Glomerular endothelial cell (primary cell): Measurements from ENCODE around the gene ERBB4. TPM values are rescaled to one million over a fixed set of nuclear protein-coding genes. Genes with fewer than 3 reads are reported as not detected.

Experiments used
- DNase-seq: peaks from one replicate; pipeline ENCODE4 v3.0.0-alpha.2; 2011; ENCODE audit warnings: low read depth, low spot score; ENCODE audit errors: extremely low read depth
- total RNA-seq: library from RNA; depleted of rRNA; stranded (reverse); fragments of >200 nt; gene quantifications from 2 replicates; pipeline ENCODE4 v1.2.3, GENCODE V29; 2015

Gene ERBB4
- total RNA-seq, 1 donor from 2014 or later, result 0.18 TPM

DNA sequence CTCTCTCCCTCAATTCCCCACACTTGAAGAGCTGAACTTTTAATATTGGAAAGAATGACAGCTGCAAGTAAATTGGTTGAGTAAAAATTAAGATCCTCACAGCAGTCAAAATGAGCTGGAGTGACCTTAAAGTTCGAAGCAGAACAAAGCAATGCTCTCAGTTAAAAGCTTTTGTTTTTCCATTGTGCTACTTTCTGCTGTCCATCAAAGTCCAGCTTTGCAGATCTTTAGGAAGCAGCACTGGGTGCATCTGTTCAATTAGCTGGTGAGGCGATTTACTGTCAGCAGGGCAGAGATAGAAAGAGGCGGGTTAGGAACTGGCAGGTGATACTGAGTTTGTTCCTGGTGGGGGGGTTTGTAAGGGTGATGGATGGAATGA lies 1147.4 kb downstream of the ERBB4 start:
- DNase-seq, result no peak

DNA sequence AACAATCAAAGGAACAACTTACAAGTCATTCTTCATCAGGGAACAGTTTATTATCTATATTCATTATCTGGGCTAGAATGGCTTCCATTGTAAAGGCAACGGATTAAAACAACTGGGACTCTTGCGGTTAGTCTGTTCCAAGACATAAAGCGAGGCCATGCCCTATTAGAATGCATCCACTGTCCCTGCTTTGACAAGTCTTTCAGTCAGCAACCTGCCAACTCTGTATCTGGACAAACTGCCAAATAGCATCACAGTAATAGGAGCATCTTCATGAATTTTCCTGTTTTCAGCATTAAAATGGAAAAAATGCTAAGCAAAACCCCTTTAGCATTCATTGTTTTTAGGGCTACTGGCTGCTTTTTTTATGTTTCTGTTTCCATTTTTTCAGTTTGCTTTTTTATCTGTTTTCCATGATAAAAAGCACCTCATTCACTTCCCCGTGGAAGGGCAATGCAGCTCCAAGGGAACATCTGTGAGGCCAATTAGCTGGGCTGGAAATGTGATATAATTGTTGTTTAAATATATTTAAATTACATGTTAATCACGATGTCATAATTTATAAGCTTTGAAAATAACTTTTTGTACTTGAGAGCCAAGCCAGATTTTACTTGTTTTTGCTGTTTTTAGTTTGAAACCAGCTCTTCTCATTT lies 1147.9 kb downstream of the ERBB4 start:
- no peak for DNase-seq

DNA sequence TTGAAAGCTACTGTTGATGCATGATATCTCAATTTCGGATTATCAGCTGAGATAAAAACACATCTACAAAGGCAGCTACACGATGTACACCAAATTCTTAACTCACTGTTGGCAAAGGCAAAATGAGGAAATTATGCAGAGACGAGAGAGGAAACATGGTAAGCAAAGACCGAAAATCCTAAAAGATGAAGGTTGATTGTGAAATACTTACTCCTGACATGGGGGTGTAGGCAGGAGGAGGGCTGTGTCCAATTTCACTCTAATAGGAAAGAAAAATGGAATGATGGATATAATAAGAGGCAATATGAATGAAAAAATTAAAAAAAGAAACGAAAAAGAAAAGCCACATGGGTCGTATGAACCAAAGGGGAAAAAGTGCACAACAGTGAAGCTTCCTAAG lies 1150.9 kb downstream of the ERBB4 start:
- no peak for DNase-seq

DNA sequence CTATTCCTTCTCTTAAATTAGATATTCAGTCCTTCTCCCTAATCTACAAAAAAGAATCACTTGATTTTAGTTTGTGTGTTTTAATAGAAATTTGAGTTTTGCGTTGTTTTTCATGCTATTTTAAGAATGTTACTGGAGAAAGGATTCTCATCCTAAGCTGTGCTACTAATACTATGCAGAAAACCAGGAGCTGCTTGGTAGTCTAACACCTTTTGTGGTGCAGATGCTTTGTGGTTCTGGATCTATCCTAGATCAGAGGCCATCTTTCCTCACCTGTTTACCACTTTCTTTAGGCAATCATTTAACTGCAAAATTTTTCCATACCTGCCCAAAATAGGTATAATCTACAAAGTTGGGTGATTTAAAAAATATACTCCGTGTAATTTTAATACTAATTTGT lies 1158.6 kb downstream of the ERBB4 start:
- DNase-seq, result no peak

DNA sequence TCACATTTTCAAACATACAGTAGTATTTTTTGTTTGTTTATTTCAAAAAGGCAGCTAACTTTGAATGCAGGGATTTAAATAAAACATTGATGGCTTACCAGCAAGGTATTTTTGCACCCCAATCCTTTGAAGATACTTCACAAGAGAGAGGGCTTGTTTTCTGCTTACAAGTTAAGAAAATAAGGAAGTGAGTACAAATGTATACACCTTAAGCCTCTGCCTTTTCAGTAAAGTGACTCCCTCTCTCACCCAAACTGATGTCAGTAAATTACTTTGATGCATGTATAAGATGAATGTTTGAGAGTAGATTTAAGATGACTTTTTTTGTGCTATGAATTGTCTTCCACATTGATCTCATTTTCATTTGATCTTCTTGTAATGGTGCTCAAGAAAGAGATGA lies 1162.2 kb downstream of the ERBB4 start:
- DNase-seq, result no peak

DNA sequence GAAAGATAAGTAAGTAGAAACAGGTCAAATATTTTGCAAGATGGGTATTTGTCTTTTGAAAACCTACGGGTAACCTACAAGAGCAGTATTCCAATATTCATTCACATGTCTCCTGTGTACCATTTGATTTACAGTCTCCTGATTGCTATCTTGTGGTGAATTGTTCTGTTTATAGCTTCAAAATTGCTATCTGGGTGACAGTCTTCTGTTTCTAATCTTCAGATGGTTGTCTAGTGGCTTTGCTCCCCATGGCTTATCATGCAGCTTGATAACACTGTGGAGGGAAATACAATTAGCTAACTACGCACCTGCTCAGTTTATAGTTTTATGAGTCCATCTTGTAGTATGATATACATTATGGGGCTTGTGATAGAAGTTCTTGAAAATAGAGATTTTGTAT lies 1165.4 kb downstream of the ERBB4 start:
- no peak for DNase-seq

DNA sequence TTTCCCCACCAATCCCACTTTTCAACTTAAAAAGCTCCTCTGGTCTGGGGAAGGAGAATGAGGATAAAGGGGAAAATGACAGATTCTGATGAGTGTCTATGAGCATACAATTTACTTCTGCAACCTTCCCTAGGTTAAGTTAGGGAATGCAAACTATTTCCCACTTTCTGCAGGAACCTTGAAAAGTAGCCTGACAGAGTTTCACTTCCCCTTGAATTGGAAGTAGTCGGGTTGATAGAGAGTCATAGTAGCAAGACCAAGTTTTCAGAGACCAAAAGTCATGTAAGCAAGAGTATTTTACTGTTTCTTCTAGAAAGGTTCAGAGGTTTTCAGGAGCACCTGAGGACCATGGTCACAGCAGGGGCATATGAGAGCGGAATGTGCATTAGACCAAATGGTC lies 1167.1 kb downstream of the ERBB4 start:
- no peak for DNase-seq

DNA sequence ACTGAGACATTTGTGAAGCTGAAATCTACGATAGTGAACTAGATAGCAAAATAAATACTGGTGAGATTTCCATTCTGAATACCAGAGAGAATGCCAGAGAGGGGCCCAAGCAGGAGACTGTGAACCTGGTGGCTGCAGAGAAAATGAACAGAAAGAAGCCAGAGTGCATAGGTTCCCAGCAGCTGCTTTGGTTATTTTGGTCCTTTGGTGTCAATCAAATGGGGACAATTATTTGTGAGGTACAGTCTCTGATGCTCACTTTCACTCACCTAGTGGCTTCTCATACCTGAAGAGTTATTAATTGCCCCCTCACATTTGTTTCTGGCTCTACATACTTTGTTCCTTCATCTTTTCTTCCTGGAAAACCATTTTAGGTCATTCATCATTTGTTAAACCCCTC lies 1170.1 kb downstream of the ERBB4 start:
- no peak for DNase-seq

DNA sequence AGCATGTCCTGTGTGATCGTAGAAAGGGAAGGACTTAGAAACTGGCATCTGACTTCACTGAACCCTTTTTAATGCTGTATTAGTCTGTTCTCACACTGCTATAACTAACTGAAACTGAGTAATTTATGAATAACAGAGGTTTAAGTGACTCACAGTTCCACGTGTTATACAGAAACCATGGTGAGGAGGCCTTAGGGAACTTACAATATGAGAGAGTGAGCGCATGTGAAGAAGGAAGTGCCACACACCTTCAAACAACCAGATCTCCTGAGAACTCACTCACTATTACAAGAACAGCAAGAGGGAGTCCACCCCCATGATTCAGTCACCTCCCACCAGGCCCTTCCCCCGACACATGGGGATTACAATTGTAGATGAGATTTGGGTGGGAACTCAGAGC lies 1170.9 kb downstream of the ERBB4 start:
- no peak for DNase-seq

DNA sequence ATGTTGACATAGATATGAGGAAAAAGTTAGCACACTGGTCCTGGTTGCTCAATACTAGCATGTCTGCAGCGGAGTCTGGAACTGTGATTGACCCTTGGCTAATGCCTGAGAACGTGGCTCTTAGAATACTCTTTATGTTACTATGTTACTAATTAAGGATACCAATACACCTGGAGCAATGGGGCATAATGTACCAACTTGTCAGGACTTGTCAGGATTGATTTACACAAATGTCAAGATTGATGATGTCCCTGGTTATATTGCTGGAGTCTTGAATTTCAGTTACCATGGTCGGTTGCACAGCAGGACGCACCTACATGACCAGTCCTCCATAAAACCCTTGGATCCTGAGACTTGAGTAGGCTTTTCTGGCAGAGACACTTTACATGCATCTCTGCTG lies 1171.3 kb downstream of the ERBB4 start:
- no peak for DNase-seq

DNA sequence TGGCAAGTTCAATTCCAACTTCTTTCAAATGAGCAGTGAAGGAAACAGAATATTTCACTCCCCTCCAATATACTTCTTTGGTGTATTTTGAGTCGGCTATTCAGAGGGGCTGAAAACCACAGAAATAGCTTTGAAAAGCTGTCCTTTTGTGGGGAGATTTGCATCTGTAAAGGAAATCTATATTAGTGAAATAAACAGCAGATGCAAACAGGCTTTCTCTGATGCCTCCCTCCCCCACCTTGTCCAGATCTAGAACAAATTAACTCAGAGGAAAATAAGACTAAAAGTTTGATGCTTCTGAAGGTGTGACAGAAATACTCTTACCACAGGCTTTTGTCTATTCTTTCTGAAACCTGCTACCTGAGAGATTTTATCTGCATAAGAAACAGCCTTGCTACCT lies 1173.7 kb downstream of the ERBB4 start:
- DNase-seq, result no peak

DNA sequence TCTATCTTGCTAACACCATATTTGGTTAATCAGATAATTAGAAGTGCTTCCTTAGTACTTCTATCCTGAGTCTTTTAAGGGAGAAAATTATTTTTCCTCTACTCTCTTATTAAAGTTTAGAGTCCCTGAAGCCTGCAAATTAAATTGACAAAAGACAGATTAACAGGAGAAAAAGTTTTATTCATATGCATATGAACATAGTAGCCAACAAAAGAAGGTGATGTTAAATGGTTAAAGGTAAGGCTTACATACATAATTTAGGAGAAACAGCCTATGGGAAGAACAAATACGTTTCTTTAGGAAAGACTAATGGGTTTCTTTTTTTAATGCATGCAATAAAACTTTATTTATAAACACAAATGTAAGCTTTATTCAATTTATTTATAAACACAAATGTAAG lies 1177.2 kb downstream of the ERBB4 start:
- no peak for DNase-seq

DNA sequence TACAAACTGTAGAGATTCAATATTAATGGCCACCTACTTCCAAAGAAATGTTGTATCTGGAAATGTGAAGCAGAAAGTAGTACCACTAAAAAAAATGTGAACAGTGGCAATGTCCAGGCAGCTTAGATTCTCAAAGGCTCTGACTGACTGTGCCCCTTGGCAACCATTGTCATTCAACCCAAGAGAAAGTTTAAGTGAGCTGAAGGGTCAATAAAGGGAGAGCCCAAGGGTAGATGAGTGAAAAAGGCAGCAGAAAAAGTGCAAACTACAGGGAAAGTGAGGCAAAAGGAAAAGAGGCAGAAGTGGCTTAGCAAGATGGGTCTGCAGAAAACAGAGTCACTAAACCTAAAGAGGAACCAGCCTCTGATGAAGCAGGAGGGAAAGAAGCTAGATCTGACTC lies 1179.3 kb downstream of the ERBB4 start:
- DNase-seq, result no peak

DNA sequence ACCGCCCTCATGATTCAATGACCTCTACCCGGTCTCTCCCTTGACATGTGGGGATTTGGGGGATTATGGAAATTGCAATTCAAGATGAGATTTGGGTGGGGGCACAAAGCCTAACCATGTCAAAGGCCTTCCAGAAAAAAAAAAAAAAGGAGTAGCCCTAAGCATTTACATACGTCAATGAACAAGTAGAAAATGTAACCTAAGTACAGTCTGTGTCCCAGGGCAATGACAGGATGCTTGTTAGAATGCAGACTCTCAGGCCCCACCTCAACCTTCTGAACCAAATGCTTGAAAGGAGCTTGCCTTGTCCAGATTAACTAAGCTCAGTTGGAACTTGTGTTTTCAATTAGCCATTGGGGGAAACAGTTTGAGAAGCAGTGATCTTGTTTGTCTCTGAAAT lies 1180.1 kb downstream of the ERBB4 start:
- DNase-seq, result no peak

DNA sequence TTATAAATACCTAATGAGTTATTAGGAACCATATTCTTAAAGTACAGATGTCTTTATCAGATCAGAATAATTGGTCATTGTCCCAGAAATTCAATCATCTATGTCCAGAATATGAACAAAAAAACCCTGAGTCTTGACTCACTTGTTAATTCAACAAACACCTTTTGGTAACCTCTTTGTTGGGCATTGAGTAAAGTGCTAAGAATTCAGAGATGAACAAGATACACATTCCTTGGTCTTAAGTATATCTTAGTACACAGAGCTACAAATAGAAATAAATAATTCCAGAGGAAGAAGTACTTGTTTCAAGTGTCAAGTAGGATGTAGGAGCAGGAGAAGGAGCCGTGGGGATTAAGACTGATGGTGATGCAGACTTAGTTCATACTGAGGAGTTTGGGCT lies 1184.1 kb downstream of the ERBB4 start:
- DNase-seq, result no peak

DNA sequence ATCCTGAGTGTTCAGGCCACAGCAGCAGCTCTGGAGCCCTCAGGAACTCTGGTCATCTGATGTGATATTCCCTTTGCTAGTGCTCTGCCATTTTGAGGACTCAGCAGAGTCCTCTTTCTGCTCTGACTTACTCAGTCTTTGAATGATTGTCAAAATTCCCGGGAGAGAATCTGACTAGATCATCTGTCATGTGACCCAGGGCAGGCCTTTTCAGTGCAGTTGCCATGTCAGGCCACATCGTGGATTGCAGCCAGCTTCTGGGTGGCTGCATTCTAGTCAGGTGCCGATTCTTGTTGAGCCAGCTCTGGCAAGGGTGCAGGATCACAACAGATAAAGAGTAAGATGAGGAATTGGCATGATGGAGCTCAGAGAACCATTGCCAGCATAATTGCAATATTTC lies 1186.6 kb downstream of the ERBB4 start:
- DNase-seq, result no peak

DNA sequence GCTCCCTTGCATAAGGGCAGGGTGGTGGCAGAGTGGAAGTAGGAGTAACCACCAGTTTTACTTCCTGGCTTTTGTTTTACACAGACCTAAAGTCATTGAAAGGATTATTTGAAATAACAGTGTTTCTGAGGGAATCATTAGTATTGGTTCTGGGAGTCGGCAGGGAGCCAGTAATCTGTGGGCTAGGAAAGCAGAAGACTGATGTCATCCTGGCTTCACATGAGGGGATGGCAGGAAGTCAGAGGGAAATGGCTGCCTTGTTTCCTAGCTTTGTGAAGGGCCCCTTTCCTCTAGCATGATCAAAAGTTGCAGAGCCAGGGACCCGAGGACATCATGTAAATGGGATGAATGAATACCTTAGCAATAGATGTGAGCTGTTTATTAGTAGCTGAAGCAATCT lies 1189.6 kb downstream of the ERBB4 start:
- no peak for DNase-seq

DNA sequence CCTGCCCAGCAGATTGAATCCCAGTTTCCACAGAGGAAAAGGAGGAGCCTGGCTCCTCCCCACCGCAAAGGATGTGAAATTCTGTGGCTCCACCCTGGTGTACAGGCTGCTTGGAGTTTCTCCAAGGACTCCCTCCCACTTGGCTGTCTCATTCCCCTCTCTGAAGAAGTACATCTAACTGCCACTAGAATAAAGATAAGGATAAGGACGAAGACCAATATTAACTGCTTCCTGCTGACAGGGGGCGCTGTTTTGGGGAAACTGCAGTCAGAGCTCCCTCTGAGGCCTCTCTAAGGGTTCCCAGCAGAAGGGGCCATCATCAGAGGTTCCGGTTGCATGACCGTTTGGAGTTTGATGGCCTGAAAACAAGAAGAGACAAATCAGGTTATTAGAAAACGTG lies 1191.3 kb downstream of the ERBB4 start:
- DNase-seq, result no peak

DNA sequence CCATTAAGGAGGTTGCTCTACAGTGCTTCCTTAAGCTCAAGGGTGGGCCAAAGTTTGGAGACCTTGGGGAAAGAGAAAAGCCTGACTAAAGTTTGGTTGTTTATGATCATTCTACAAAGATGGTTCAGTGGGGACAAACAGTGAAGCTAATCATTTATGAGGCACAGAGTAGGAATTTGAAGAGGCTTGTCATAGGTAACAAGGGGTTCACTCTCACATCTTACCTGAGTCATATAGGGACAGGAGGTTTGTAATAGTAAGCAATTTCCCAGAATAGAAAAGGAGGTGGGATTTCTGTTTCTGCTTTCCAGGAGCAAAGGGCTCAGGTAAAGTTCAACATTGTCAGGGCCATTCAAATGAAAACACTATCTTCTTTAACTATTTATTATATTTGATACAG lies 1194.3 kb downstream of the ERBB4 start:
- DNase-seq, result no peak

DNA sequence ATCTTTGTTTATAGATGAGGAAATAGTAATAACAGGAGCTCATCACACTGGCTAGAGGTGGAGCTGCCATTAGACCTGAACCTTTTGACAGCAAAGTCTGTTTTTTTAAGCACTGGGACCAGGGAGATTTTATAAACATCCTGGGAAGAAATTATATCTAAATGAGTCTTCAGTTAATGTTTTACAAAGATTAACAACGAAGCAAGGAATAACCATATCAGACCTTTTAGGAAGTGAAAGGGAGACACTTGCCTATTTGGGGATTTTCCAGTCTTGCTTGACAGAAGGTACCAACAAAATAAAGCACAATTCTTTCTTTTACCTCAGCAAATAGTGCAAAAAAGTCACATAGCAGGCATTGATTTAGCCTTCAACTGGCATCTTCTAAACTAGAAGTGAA lies 1205.2 kb downstream of the ERBB4 start:
- DNase-seq, result no peak

DNA sequence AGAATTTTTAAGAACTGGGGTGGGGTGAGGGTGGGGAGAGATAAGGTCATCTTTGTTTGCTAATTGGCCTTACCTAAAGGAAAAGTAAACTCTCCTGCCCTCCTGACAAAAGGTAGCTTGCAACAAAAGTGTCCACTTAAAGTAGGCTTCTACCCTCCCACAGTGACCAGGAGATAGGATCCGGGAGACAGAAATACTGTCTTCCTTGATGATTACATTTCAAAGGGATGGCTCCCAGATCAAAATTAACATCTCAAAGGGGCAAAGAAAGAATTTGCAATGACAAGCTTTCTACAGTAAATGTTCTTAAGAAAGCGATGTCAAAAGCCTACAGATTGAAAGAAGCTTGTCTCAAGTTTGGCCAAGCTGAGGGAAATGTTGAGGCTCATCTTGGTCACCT lies 1206.9 kb downstream of the ERBB4 start:
- DNase-seq, result no peak

DNA sequence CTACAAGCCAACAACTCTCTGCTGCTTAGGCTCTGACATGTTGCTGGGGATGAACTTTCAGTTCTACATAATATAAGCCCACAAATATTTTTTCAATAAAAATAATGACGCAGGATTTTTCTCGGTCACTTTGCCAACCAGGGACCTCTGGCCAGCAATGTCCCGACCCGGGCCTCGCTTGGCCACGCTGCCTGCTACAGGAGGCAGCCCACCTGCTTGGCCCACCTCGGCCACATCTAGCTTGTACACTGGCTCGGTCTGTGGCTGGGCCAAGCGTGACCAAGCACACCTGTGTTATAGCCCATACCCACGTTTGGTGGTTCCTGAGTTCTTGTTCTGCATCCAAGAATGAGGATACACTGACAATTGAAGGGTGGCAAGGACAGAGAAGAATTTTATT lies 1208.7 kb downstream of the ERBB4 start:
- no peak for DNase-seq

DNA sequence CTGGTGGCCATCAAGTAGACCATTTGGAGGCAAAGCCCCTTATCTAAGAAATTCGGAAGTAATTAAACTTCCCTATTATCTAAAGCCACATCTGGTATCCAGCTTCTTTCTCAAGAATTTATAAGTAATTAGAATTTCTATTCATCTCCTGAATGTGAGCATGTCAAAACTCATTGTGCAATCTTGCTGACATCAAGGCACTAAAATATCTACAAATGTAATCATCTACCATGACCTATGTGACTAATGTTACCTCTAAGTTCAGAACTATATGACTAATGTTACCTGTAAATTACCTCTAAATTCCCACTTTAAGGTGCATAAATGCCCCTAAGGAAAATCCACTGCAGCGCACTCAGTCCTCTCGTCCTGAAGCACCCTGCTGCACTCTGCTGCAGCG lies 1209.2 kb downstream of the ERBB4 start:
- no peak for DNase-seq

DNA sequence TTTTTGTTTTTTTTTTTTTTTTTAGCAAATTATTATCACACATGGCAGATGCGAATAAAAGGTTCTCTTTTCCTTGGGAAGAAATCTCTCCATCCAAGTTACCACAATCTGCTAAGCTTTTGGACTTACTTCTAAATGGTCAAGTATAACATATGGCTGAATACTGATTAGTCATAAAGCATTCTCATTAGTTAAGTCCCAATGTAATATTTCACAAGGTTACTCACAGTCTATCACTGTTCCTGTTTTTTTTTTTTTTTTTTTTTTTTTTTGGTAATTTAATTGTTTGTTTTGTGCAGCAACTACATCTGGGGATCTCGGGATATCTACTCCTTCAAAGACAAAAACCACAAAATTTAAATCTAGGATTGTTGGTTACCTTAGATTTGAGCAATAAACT lies 1210.5 kb downstream of the ERBB4 start:
- no peak for DNase-seq
